ENCODE results near the gene STK32B.

STK32B gene

GRCh38 chr4:5259471-5259870 lies 208.2 kb downstream of the STK32B start (continued):
- TF ChIP-seq, protein P1, sequence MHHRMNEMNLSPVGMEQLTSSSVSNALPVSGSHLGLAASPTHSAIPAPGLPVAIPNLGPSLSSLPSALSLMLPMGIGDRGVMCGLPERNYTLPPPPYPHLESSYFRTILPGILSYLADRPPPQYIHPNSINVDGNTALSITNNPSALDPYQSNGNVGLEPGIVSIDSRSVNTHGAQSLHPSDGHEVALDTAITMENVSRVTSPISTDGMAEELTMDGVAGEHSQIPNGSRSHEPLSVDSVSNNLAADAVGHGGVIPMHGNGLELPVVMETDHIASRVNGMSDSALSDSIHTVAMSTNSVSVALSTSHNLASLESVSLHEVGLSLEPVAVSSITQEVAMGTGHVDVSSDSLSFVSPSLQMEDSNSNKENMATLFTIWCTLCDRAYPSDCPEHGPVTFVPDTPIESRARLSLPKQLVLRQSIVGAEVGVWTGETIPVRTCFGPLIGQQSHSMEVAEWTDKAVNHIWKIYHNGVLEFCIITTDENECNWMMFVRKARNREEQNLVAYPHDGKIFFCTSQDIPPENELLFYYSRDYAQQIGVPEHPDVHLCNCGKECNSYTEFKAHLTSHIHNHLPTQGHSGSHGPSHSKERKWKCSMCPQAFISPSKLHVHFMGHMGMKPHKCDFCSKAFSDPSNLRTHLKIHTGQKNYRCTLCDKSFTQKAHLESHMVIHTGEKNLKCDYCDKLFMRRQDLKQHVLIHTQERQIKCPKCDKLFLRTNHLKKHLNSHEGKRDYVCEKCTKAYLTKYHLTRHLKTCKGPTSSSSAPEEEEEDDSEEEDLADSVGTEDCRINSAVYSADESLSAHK (tag by site-specific recombination; IDR thresholded peaks at IDR 0.05): no peak
- TF ChIP-seq OVOL3 (tag by site-specific recombination; IDR thresholded peaks at IDR 0.05) (no peak), HOXD13 (CRISPR knock-in tag; IDR thresholded peaks at IDR 0.05; ENCODE audit: borderline replicate concordance) (no peak)

GRCh38 chr4:5260121-5260520 lies 208.8 kb downstream of the STK32B start:
- CTCF ChIA-PET: no interaction called here
- H3K4me1 ChIP-seq (ENCODE audit: control insufficient read depth, insufficient read depth, low read length): no peaks in the 10 kb centered on the region

More at GRCh38 chr4:5260121-5260520, 208.8 kb downstream of the STK32B start:
- Histone ChIP-seq H3K4me3 (ENCODE audit: low read depth, low read length) (no peak overlapping the region), H3K36me3 (ENCODE audit: control insufficient read depth in 2 of 2, insufficient read depth in 1 of 2, low read length in 2 of 2) (no peaks in the 10 kb centered on the region), H3K27ac (ENCODE audit: extremely low read depth, low read depth, low read length) (no peak overlapping the region), H3K9me3 (ENCODE audit: control insufficient read depth, insufficient read depth, low read depth, low read length) (no peaks in the 10 kb centered on the region)
- no peak for TF ChIP-seq ZNF473 (tag by site-specific recombination; IDR thresholded peaks at IDR 0.05)
- no peak for TF ChIP-seq ZNF654 (tag by site-specific recombination; IDR thresholded peaks at IDR 0.05; ENCODE audit: low read depth)
- no peak for TF ChIP-seq ZNF561 (tag by site-specific recombination; IDR thresholded peaks at IDR 0.05; ENCODE audit: borderline replicate concordance)
- TF ChIP-seq, protein P2, sequence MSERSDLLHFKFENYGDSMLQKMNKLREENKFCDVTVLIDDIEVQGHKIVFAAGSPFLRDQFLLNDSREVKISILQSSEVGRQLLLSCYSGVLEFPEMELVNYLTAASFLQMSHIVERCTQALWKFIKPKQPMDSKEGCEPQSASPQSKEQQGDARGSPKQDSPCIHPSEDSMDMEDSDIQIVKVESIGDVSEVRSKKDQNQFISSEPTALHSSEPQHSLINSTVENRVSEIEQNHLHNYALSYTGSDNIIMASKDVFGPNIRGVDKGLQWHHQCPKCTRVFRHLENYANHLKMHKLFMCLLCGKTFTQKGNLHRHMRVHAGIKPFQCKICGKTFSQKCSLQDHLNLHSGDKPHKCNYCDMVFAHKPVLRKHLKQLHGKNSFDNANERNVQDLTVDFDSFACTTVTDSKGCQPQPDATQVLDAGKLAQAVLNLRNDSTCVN (tag by site-specific recombination; optimal IDR thresholded peaks at IDR 0.05): no peak
- no peak for TF ChIP-seq KLF7 (tag by site-specific recombination; IDR thresholded peaks at IDR 0.05; ENCODE audit: borderline replicate concordance)
- TF ChIP-seq ZNF48 (tag by site-specific recombination; IDR thresholded peaks at IDR 0.05): no peak
- TF ChIP-seq ZXDB (tag by site-specific recombination; IDR thresholded peaks at IDR 0.05): no peak
- no peak for TF ChIP-seq ZNF362 (tag by site-specific recombination; IDR thresholded peaks at IDR 0.05)
- TF ChIP-seq, protein P3, sequence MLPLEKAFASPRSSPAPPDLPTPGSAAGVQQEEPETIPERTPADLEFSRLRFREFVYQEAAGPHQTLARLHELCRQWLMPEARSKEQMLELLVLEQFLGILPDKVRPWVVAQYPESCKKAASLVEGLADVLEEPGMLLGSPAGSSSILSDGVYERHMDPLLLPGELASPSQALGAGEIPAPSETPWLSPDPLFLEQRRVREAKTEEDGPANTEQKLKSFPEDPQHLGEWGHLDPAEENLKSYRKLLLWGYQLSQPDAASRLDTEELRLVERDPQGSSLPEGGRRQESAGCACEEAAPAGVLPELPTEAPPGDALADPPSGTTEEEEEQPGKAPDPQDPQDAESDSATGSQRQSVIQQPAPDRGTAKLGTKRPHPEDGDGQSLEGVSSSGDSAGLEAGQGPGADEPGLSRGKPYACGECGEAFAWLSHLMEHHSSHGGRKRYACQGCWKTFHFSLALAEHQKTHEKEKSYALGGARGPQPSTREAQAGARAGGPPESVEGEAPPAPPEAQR (tag by site-specific recombination; IDR thresholded peaks at IDR 0.05): no peak
- no peak for TF ChIP-seq ZNF211 (tag by site-specific recombination; IDR thresholded peaks at IDR 0.05; ENCODE audit: low read depth)
- TF ChIP-seq RBAK (tag by site-specific recombination; IDR thresholded peaks at IDR 0.05): no peak
- no peak for TF ChIP-seq ZNF544 (tag by site-specific recombination; IDR thresholded peaks at IDR 0.05)
- TF ChIP-seq, protein P1 (tag by site-specific recombination; IDR thresholded peaks at IDR 0.05): no peak
- TF ChIP-seq ZBTB1 (tag by site-specific recombination; IDR thresholded peaks at IDR 0.05): no peak
- TF ChIP-seq, protein P4, sequence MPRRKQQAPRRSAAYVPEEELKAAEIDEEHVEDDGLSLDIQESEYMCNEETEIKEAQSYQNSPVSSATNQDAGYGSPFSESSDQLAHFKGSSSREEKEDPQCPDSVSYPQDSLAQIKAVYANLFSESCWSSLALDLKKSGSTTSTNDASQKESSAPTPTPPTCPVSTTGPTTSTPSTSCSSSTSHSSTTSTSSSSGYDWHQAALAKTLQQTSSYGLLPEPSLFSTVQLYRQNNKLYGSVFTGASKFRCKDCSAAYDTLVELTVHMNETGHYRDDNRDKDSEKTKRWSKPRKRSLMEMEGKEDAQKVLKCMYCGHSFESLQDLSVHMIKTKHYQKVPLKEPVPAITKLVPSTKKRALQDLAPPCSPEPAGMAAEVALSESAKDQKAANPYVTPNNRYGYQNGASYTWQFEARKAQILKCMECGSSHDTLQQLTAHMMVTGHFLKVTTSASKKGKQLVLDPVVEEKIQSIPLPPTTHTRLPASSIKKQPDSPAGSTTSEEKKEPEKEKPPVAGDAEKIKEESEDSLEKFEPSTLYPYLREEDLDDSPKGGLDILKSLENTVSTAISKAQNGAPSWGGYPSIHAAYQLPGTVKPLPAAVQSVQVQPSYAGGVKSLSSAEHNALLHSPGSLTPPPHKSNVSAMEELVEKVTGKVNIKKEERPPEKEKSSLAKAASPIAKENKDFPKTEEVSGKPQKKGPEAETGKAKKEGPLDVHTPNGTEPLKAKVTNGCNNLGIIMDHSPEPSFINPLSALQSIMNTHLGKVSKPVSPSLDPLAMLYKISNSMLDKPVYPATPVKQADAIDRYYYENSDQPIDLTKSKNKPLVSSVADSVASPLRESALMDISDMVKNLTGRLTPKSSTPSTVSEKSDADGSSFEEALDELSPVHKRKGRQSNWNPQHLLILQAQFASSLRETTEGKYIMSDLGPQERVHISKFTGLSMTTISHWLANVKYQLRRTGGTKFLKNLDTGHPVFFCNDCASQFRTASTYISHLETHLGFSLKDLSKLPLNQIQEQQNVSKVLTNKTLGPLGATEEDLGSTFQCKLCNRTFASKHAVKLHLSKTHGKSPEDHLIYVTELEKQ (tag by site-specific recombination; IDR thresholded peaks at IDR 0.05; ENCODE audit: borderline replicate concordance): no peak
- TF ChIP-seq ZNF843 (tag by site-specific recombination; IDR thresholded peaks at IDR 0.05): no peak
- no peak for TF ChIP-seq ZBTB49 (tag by site-specific recombination; IDR thresholded peaks at IDR 0.05; ENCODE audit: low read depth)
- no peak for TF ChIP-seq ZNF19 (tag by site-specific recombination; IDR thresholded peaks at IDR 0.05; ENCODE audit: low read depth)
- TF ChIP-seq SCRT2 (tag by site-specific recombination; IDR thresholded peaks at IDR 0.05): no peak
- POLR2A ChIA-PET: no interaction called here

Data from HEK293 (cell line).